Mesendoderm (in vitro differentiated cells): ENCODE measurements around the gene RPS6KA5.

Experiments
- DNase-seq: peaks from one replicate; pipeline ENCODE4 v3.0.0; 2013
- H2AK5ac ChIP-seq: 2 replicates; pipeline ENCODE4 v1.6.1; 2013; ENCODE audit warnings: low read length, inconsistent platforms
- H2BK120ac ChIP-seq: 2 replicates; pipeline ENCODE4 v1.6.1; 2013; ENCODE audit warnings: low read depth, mild to moderate bottlenecking, low read length, moderate library complexity, mixed read lengths
- H2BK15ac ChIP-seq: replicated peaks from 2 replicates; pipeline ENCODE4 v1.6.1; 2013; ENCODE audit warnings: low read depth, mild to moderate bottlenecking, moderate library complexity
- H2BK5ac ChIP-seq: 2 replicates; pipeline ENCODE4 v1.6.1; 2013; ENCODE audit warnings: low read length, inconsistent platforms
- H3K18ac ChIP-seq: 2 replicates; pipeline ENCODE4 v1.6.1; 2013; ENCODE audit warnings: mild to moderate bottlenecking, low read length, mixed read lengths
- H3K23ac ChIP-seq: one replicate; pipeline ENCODE4 v1.6.1; 2013; ENCODE audit warnings: low read length
- H3K27ac ChIP-seq: 2 replicates; pipeline ENCODE4 v1.5.1; 2013; ENCODE audit warnings: low read depth, mild to moderate bottlenecking, inconsistent platforms, low read length, moderate library complexity
- H3K27me3 ChIP-seq: 2 replicates; pipeline ENCODE4 v1.6.1; 2013; ENCODE audit warnings: low read length, control low read depth, mild to moderate bottlenecking, inconsistent platforms; ENCODE audit not compliant: insufficient read depth, poor library complexity
- H3K36me3 ChIP-seq: 2 replicates; pipeline ENCODE4 v1.6.1; 2013; ENCODE audit warnings: low read length, inconsistent platforms; ENCODE audit not compliant: control insufficient read depth, insufficient read depth
- H3K4ac ChIP-seq: one replicate; pipeline ENCODE4 v1.6.1; 2013; ENCODE audit warnings: low read depth, mild to moderate bottlenecking, low read length, moderate library complexity
- H3K4me1 ChIP-seq: 2 replicates; pipeline ENCODE4 v1.6.1; 2013; ENCODE audit warnings: low read depth, low read length, inconsistent platforms; ENCODE audit not compliant: control insufficient read depth
- H3K4me2 ChIP-seq: 2 replicates; pipeline ENCODE4 v1.6.1; 2013; ENCODE audit warnings: low read length
- H3K4me3 ChIP-seq: 2 replicates; pipeline ENCODE4 v1.5.1; 2013; ENCODE audit warnings: mild to moderate bottlenecking, low read length
- H3K56ac ChIP-seq: one replicate; pipeline ENCODE4 v1.6.1; 2013; ENCODE audit warnings: low read length
- H3K79me1 ChIP-seq: 2 replicates; pipeline ENCODE4 v1.6.1; 2013; ENCODE audit warnings: low read length, inconsistent platforms
- H3K79me2 ChIP-seq: 2 replicates; pipeline ENCODE4 v1.6.1; 2013; ENCODE audit warnings: mild to moderate bottlenecking, low read length; ENCODE audit not compliant: control insufficient read depth, insufficient read depth
- H3K9ac ChIP-seq: 2 replicates; pipeline ENCODE4 v1.6.1; 2013; ENCODE audit warnings: low read length, inconsistent platforms
- H4K5ac ChIP-seq: one replicate; pipeline ENCODE4 v1.6.1; 2013; ENCODE audit warnings: low read length
- H4K8ac ChIP-seq: one replicate; pipeline ENCODE4 v1.6.1; 2013; ENCODE audit warnings: low read depth, mild to moderate bottlenecking, control low read depth, low read length, moderate library complexity
- WGBS: extraction: QIAGEN DNeasy Blood & Tissue Kit; methylation state at CpG from one replicate; pipeline ENCODE4 v1.1.7; 2013; ENCODE audit warnings: low lambda C conversion rate, missing lambda C conversion rate; ENCODE audit not compliant: insufficient coverage; ENCODE audit errors: extremely low coverage; 5-methylcytosine and 5-hydroxymethylcytosine counted together

Gene RPS6KA5

DNA sequence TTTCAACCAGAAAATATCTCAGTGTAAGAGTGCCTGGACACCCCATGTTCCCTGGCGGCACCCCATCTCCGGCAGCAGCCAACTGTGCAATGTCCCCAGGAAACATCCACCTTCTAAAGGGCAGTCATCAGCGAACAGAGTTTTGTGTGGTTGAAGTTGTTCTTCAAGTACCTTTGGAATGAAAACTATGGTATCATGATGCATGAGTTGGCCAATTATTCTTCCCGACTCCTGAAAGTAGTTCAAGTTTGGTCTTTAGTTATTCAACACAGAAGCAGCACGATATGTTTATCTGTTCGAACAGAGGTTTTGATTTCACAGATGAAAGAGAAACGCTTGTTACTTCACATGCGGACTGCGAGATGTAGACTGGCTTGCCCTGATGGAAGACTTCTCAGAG lies 223.1 kb downstream of the RPS6KA5 start:
- WGBS, result no CpG with 5 or more reads among the region's 9 CpGs
- Histone ChIP-seq H3K79me1 (no peaks in the 10 kb centered on the region), H4K8ac (no peak overlapping the region), H2BK5ac (no peak overlapping the region), H2BK15ac (no peak overlapping the region), H3K27me3 (no peaks in the 10 kb centered on the region), H4K5ac (no peak overlapping the region), H3K79me2 (no peaks in the 10 kb centered on the region), H3K36me3 (no peaks in the 10 kb centered on the region), H2AK5ac (no peak overlapping the region), H3K4me1 (no peaks in the 10 kb centered on the region), H3K4ac (no peak overlapping the region), H3K4me3 (no peak overlapping the region), H2BK120ac (no peak overlapping the region), H3K9ac (no peak overlapping the region), H3K56ac (no peak overlapping the region), H3K4me2 (no peak overlapping the region), H3K27ac (no peak overlapping the region), H3K18ac (no peak overlapping the region), H3K23ac (no peak overlapping the region)
- no peak for DNase-seq

DNA sequence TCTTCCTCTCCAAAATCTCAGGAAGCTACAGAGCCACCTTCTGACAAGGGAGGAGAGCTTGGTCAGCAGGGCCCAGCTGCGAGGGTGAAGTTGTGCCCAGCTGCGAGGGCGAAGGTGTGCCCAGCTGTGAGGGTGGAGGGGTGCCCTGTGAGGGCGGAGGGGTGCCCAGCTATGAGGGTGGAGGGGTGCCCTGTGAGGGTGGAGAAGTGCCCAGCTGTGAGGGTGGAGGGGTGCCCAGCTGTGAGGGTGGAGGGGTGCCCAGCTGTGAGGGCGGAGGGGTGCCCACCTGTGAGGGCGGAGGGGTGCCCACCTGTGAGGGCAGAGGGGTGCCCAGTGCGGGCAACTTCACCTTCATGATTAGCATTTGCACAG lies 223.8 kb downstream of the RPS6KA5 start:
- Histone ChIP-seq H4K5ac (no peak overlapping the region), H2BK5ac (no peak overlapping the region), H3K23ac (no peak overlapping the region), H3K36me3 (no peaks in the 10 kb centered on the region), H3K4me1 (no peaks in the 10 kb centered on the region), H3K79me2 (no peaks in the 10 kb centered on the region), H2BK15ac (no peak overlapping the region), H4K8ac (no peak overlapping the region), H3K9ac (no peak overlapping the region), H3K4me3 (no peak overlapping the region), H3K27ac (no peak overlapping the region), H3K27me3 (no peaks in the 10 kb centered on the region), H2AK5ac (no peak overlapping the region), H3K4ac (no peak overlapping the region), H3K4me2 (no peak overlapping the region), H3K18ac (no peak overlapping the region), H3K79me1 (no peaks in the 10 kb centered on the region), H2BK120ac (no peak overlapping the region), H3K56ac (no peak overlapping the region)
- WGBS, result no CpG with 5 or more reads among the region's 7 CpGs
- no peak for DNase-seq

DNA sequence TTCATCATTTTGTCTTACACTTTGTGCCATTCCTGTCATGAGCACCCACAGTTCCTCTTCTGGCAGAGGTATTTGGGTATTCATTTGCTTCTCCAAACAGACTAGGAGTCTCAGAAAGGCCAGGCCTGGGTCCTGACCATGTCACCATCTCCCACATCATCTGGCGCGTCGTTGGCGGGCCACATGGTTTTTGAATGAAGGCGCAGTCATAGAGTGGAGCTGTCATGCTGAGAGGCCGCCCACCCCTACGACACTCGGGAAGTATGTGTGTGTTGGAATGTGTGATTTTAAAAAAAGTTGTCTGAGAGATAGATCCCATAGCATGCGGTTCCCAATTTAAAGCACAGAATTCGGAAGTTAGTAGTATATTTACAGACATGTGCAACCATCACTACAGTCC lies 228.6 kb downstream of the RPS6KA5 start:
- H3K27ac ChIP-seq, result no peak overlapping the region
- H3K4me1 ChIP-seq, result no peaks in the 10 kb centered on the region
- no peak overlapping the region for H3K4me2 ChIP-seq
- no peak overlapping the region for H3K23ac ChIP-seq
- no CpG with 5 or more reads among the region's 10 CpGs for WGBS
- no peak overlapping the region for H4K8ac ChIP-seq
- no peak for DNase-seq
- H3K36me3 ChIP-seq, result no peaks in the 10 kb centered on the region
- H2AK5ac ChIP-seq, result no peak overlapping the region
- no peak overlapping the region for H3K9ac ChIP-seq
- no peak overlapping the region for H4K5ac ChIP-seq
- no peak overlapping the region for H3K56ac ChIP-seq
- no peak overlapping the region for H2BK15ac ChIP-seq
- H3K18ac ChIP-seq, result no peak overlapping the region
- H3K79me1 ChIP-seq, result no peaks in the 10 kb centered on the region
- no peaks in the 10 kb centered on the region for H3K79me2 ChIP-seq
- no peaks in the 10 kb centered on the region for H3K27me3 ChIP-seq
- H3K4ac ChIP-seq, result no peak overlapping the region
- H2BK5ac ChIP-seq, result no peak overlapping the region
- H2BK120ac ChIP-seq, result no peak overlapping the region
- no peak overlapping the region for H3K4me3 ChIP-seq

DNA sequence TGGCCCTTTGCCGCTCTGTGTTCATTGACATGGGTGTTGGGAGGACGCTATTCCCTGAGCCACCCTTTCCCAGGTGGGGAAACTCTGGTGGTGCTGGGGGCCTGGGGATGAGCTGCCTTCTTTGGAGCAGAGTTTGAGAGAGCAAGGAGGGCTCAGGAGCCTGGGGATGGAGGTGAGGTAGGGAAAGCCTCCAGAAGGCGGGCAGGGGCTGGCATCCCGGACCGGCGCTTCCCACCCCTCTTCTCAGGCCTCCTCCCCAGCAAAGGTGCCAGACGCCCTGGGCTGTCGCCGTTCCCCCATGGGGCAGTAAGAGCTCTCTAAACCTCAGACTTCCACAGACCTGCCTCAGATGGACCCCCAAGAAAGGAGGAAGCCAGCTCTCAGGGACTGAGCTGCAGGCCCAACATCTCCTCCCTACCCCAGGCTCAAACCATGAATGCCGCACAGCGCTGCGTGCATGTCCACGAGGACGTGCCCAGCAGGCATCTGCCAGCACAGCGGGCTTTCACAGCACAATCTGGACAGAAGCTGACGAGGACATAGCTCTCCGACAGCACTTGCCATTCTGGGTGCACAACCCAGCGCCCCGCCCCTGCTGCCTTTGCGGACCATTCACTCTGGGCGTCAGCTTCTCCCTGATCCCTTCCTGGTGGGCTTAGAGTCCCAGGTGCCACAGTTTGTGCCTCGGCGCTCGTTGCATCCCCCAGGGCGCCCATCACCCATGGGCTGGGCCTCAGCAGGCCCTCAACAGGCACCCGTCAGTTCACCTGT lies 229.3 kb downstream of the RPS6KA5 start:
- no peak overlapping the region for H3K9ac ChIP-seq
- no CpG with 5 or more reads among the region's 26 CpGs for WGBS
- no peak overlapping the region for H3K4me2 ChIP-seq
- H3K27ac ChIP-seq, result no peak overlapping the region
- H3K79me1 ChIP-seq, result no peaks in the 10 kb centered on the region
- peak overlapping the region; percentile 15 for H3K56ac ChIP-seq
- H3K4me1 ChIP-seq, result no peaks in the 10 kb centered on the region
- DNase-seq, result no peak
- no peak overlapping the region for H4K8ac ChIP-seq
- no peak overlapping the region for H2AK5ac ChIP-seq
- no peak overlapping the region for H2BK120ac ChIP-seq
- H2BK15ac ChIP-seq, result no peak overlapping the region
- no peak overlapping the region for H3K4ac ChIP-seq
- H3K36me3 ChIP-seq, result no peaks in the 10 kb centered on the region
- H3K23ac ChIP-seq, result no peak overlapping the region
- no peaks in the 10 kb centered on the region for H3K27me3 ChIP-seq
- H3K79me2 ChIP-seq, result no peaks in the 10 kb centered on the region
- H2BK5ac ChIP-seq, result no peak overlapping the region
- no peak overlapping the region for H3K4me3 ChIP-seq
- H4K5ac ChIP-seq, result no peak overlapping the region
- no peak overlapping the region for H3K18ac ChIP-seq

DNA sequence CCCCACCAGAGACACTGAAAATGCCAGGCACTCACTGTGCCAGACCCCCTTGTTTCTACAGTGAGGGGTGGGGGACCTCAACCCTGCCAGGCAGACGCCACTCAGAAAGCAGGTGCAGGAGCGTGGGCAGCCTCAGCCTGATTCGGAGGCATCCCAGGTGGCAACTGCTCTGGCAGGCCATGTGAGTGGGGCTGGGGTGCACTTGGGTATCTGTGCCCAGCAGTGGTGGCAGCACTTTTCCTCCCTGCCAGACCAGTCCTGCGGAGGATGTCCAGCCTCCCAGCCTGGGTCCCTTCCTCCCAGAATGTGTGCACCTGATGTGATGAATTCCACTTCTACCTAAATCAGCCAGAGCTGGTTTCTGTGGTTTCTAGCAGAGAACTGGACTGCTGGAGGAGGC lies 230.8 kb downstream of the RPS6KA5 start:
- Histone ChIP-seq H3K27me3 (no peaks in the 10 kb centered on the region), H2AK5ac (no peak overlapping the region), H2BK120ac (no peak overlapping the region), H3K4me1 (no peaks in the 10 kb centered on the region), H3K9ac (no peak overlapping the region), H3K27ac (no peak overlapping the region), H4K5ac (no peak overlapping the region), H3K4me2 (no peak overlapping the region), H2BK15ac (no peak overlapping the region), H3K23ac (no peak overlapping the region), H3K4me3 (no peak overlapping the region), H3K56ac (no peak overlapping the region), H3K4ac (no peak overlapping the region), H3K79me1 (no peaks in the 10 kb centered on the region), H3K18ac (no peak overlapping the region), H3K36me3 (no peaks in the 10 kb centered on the region), H3K79me2 (no peaks in the 10 kb centered on the region), H4K8ac (no peak overlapping the region), H2BK5ac (no peak overlapping the region)
- no peak for DNase-seq
- WGBS, result no CpG with 5 or more reads among the region's 4 CpGs
